CD4-positive, alpha-beta T cell treated with Interleukin-21 for 1 hour (primary cell): ENCODE data around the gene ITPKA.

Source experiments
- DNase-seq: peaks from one replicate; pipeline ENCODE4 v3.0.0-alpha.2; 2020

Gene ITPKA

DNA sequence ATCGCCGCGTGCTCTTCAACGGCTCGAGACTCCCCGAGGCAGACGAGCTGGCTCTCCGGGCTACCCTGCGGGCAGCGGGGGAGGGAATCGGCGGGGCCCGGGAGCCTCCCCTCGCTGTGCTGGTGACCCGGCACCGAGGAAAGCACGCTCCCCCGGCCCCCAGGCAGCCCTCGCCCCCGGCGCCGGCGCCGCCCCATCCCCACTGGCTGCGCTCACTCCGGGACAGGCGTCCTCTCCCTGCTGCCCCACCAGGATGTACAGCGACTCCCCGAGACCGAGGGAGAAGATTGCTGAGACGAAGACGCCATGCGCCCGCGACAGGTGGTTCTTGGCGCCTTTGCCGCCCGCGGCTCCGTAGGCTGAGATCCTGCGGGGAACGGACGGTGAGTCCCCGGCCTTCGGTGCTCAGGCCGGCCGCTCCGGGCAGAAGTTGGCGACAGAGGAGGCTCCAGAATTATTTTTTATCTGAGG lies 18.3 kb downstream of the ITPKA start:
- DNase-seq: peak; percentile 18

DNA sequence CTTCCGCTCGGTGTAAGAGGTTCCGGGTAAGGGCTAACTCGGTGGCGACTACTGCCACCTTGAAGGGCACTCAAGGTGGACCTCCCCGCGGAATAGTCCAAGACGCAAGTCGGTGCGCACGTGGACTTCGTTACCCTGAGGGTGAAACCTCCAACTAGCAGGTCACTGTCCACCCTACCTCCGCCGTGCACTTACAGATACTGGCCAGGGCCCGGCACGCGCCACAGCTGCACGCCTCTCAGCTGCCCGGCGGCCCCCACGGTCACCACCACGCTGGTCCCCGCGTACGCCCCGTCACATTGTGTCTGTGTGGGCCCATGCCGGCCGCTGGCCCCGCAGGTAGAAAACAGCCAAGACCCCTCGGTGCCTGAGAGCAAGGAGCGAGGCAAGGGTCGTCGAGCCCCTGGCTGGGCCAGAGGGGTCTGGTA lies 18.9 kb downstream of the ITPKA start:
- no peak for DNase-seq

GRCh38 chr15:41512940-41513505 lies 19.3 kb downstream of the ITPKA start:
- DNase-seq: peak; percentile 36

DNA sequence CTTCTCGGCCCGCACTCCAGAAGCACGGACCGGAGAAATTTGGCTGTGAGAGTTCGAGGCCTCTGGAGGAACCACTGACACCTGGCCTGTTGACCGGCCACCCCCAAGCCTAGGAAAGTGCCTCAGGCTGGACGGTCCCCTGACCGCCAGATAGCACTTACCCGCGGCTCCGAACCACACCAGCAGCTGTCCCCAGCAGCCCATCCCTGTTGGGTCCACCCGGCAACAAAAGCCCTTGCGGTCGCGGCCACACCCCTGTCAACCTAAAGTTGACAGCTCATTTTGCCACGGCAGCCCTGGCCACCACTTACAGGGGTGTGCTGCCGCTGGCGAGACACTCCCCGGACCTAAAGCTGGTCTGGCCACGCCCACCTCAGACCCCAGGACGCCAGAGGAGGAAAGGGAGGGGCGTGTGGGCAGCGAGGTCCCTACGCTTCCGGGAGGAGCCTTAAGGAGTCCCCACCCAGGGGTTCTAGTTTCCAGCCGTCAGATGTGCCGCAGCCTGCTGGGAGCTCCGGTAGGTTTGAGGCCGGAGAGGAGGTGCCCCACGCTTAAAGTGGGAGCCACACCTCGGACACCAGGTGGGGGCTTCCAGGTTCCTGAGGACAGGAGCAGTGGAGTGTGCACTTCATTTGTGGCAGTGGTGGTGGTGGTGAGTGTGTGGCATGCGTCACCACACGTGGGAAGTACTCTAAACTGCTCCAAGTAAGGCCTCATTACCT lies 20.0 kb downstream of the ITPKA start, which contains the start of gene LTK:
LTK (minus strand) TSS at position 322 of the 722 bp plus-strand sequence; CDS start at position 204, 118 bp downstream.
- peak; percentile 40 for DNase-seq

DNA sequence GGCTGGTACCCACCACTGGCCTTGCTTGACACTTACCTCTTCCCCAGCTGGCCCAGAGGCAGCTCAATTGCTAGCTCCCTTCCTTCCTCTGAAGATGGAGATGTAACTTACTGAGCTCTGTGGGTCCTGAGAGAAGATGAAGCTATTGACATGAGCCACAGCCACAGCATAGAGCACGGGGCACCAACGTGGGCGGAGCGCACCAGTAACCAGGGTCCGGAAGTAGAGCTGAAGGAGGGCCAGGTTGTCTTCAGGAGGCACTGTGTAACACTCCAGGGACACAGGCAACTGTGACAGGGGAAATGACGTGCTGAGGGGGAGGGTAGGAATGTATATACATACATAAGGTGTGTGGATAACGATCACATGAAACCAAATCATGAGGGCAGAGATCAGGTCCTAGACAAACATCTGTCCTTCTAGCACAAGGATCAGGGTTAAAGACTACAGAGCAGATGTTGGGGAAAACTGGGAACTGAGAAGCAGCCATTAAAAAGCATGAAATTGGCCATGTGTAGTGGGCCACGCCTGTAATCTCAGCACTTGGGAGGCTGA lies 24.3 kb downstream of the ITPKA start:
- DNase-seq: no peak

GRCh38 chr15:41520636-41521035 lies 27.0 kb downstream of the ITPKA start:
- no peak for DNase-seq

GRCh38 chr15:41521614-41522013 lies 27.9 kb downstream of the ITPKA start:
- DNase-seq: no peak

DNA sequence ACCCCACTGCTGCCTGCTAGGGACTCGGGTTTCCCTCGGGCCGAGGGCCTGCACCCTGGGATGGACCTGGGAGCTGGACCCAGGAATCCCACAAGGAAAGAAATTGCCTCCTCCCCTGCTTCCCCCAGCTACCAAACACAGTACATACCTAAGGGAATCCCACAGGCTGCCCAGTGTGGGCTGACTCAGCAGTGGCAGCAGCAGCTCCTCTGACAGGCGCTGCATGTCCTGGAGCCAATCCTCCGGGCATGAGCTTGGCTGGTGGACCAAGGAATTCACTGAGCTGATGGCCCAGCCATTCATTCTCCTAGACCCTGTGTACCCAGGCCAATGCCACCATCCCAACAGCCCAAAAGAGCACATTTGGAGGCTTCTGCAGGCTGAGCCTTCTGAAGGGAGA lies 29.4 kb downstream of the ITPKA start:
- DNase-seq: no peak

DNA sequence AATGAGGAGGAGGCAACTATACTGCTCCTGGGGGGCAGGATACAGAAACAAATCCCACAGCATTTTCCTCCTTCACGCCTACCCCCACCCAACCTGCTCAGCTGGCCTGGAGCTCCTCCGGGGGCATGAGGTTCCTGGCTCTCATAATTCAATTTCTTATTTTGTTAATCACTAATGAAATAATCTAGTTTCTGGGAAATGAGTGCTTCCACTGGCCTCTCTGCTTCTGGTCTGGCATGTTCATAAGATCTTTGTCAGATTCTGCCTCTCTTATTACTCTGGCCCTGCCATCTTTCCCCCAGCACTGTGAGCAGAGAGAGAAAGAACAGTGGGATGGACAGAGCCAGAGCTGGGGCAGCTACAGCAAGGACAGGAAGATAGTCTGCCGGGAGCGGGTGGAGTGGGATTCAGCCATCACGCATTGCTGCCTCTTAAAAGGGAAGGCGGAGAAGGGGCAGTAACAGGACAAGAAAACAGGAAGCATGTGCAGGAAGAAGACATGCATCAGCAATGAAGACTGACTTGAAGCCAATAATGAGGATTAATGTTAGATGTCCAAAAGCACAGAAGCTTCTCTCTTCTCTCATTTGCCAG lies 36.8 kb downstream of the ITPKA start:
- DNase-seq: no peak

- no peak for DNase-seq
Observed at GRCh38 chr15:41535544-41535943, 41.9 kb downstream of the ITPKA start.

DNA sequence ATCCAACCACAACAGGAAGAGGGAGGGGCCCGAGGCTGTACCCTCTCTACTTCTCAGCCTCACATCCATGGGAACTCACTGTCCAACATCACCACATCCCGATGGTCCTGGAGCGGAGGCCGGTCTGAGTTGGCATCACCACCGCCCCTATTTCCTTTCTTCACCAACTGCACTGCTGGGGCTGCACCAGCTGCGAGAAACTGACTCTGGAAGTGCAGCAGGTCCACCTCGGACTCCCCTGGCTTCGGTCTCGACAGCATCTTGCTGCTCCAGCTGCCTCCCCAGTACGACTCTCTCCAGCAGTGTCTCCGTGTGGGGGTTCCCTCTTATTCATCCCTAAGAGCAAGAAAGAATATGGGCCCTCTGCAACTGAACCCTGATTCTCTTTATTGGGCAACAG lies 43.2 kb downstream of the ITPKA start:
- no peak for DNase-seq

- no peak for DNase-seq
Observed at GRCh38 chr15:41543521-41543870, 49.8 kb downstream of the ITPKA start.

- no peak for DNase-seq
Observed at GRCh38 chr15:41544650-41545015, 51.0 kb downstream of the ITPKA start.

DNA sequence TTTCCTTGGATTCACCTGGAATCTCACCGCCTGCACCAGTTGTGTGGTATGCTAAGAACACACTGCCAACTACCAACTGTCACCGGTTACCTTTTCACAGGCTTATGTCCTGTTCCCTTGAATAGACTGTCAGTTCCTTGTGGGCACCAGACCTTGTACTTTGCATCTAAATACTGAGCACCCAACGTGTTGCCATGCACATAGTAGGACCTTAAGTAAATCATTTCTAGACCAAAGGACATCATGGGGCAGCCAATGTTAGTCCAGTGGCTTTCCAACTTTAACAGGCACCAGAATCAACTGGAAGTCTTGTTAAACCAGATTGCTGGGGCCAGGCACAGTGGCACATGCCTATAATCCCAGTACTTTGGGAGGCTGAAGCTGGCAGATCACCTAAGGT lies 51.5 kb downstream of the ITPKA start:
- DNase-seq: no peak

DNA sequence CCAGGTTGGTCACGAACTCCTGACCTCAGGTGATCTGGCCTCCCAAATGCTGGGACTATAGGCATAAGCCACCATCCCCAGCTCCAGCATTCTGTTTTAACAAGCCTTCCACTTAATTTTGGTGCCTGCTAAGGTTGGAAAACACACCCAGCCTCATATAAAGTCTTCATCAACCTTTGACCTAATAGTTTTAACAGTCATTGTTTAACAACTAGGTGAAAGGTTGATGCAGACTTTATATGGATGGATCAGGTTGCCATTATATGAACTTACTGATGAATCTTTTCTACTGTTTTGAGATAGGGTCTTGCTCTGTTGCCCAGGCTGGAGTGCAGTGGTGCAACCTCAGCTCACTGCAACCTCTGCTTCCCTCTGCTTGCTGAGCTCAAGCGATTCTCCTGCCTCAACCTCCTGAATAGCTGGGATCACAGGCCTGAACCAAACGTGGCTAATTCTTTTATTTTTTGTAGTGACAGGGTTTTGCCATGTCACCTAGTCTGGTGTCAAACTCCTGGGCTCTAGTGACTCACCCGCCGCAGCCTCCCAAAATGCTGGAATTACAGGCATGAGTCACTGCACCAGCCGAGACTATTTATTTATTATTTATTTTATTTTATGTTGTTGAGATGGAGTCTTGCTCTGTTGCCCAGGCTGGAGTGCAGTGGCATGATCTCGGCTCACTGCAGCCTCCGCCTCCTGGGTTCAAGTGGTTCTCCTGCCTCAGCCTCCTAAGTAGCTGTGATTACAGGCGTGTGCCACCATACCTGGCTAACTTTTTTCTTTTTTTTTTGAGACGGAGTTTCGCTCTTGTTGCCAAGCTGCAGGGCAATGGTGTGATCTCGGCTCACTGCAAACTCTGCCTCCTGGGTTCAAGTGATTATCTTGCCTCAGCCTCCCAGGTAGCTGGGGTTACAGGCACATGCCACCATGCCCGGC lies 53.4 kb downstream of the ITPKA start:
- DNase-seq: no peak

DNA sequence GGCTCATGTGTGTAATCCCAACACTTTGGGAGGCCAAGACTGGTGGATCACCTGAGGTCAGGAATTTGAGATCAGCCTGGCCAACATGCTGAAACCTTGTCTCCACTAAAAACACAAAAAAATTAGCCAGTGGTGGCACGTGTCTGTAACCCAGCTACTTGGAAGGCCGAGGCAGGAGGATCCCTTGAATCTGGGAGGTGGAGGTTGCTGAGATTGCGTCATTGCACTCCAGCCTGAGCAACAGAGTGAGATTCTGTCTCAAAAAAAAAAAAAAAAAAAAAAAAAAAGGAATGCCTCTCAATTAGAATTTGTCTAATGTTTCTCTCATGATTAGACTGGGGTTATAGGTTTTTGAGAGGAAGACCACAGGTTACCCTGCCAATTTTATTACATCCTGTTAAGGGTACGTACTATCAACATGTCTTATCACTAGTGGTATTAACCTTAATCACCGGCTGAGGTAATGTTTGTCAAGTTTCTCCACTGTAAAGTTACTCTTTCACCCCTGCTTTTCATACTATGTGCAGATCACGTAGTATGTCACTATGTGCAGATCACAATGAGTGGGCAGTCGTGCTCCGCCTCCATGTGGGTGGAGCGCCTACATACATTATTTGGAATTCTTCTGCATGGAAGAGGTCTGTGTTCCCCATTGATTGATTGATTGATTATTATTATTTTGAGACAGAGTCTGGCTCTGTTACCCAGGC lies 56.5 kb downstream of the ITPKA start:
- DNase-seq: no peak
